HT-29 (cell line): ENCODE results near the gene UBE2G2. TPM values are rescaled to one million over a fixed set of nuclear protein-coding genes. Genes with fewer than 3 reads are reported as not detected.
A peak's percentile ranks its signal among the peaks of the same experiment; 100 is the strongest.

Experiments
- DNase-seq: peaks from one replicate; pipeline ENCODE4 v3.0.0-alpha.2; 2015; ENCODE audit warnings: low spot score
- total RNA-seq: library from RNA; depleted of rRNA; stranded (reverse); fragments of >200 nt; shearing (Covaris generic); gene quantifications from 2 replicates; pipeline ENCODE4 v1.2.3, GENCODE V29; 2014; rRNA removed

UBE2G2 gene, protein sequence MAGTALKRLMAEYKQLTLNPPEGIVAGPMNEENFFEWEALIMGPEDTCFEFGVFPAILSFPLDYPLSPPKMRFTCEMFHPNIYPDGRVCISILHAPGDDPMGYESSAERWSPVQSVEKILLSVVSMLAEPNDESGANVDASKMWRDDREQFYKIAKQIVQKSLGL
- 63.7 and 64.5 TPM in 2 replicates for total RNA-seq

DNA sequence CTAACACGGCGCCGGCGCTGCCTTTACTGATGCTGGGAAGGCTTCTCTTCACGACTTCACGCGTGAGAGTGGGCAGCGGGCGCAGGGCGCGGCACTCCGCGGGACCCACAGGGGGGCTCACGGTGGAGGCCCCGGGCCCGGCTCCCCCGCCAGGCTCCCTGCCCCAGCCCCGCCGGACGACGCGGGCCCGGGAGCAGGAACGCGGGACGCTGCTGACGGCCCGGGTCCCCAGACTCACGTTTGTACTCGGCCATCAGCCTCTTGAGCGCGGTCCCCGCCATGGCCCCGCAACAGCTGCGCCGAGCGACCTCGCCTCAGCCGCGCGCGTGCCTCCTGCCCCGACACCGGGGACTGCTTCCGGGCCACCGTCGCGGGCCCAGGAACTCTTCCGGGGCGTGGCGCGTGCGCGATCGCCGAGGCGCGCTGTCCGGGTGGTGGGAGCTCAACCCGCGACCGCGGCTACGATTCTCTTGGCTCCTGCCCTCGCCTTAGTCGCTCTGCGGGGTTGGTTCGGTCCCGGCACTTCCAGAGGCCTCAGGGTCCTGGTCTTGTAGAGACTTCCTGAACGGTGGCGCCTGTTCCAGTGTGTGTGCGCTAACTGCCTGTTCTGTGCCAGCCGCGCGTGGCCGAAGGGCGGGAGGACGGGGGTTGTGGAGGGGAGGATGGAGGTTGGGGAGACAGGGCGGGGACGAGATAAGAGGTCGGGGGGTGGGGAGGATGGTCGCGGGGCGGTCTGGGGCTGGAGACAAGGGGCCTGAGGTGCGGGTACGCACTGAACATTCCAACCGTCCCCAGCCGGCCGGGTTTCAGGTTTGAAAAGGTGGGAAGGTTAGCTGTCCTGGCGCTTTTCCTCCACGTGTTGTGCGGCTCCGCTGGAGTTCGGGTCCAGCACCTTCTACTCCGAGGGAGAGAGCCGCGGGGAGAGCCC is at the start of gene UBE2G2:
UBE2G2 (minus strand) TSS at position 353 of the 928 bp plus-strand sequence; CDS start at position 281, 72 bp downstream.
- DNase-seq: peak; percentile 58

DNA sequence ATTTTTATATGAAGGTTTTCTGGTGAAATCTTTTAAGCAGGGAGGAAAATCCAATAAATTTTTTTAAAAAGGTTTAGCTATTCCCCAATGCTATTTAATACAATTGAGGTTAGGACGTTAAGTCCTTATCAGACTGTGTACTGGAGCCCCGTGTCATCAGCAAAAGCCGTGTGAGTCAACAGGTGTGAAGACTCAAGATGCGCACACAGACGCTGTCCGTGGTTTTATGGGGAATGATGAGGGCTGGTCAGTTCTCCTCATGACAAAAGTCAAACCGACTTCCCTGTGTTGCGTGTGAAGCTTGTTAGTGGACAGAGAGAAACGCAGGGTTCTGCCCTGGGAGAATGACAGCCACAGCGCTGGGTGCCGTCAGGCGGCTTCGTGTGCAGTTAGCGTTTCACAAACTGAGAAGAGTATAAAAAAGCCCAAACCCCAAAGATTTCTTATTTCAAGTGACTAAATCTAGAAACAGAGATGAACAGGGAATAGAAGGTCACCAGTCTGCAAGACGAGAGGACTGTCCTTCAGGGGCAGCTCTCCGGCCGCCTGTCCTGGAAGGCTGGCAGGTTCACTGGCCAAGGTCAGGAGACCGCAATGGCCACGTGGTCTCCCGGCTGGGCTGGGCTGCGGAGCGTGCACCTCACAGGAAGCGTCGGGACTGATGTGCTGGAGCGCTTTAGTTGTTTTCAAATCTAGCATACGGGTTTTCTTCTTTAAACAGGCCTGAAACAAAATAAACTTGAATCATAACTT is 49.5 kb upstream of the UBE2G2 start:
- no peak for DNase-seq

DNA sequence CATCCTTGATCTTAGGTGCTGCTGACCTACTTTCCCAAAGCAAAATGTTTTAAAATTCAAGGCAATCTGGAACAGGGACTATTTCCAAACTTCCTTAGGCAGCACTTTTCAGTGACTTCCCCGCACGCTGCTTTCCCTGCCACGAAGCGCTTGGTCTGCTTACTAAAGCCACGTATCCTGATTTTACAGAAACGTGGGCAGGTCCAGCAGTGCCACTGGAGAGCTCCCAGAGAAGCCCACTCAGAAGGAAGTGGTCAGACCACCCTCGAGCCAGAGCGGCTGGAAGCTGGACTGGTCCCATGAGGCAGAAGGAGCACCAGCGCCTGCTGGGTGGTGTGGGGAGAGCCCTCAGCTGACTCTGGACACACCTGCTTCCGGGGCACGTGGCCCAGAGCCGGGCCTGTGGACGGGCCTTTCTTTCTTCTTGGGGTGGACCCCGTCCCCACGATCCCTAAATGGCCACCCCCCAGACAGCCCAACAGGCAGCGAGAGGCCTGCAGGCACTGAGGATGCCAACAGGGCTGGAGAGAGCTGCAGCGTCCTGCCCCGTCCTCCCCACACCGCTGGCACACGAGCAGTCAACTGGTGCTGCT is 48.7 kb upstream of the UBE2G2 start:
- no peak for DNase-seq

DNA sequence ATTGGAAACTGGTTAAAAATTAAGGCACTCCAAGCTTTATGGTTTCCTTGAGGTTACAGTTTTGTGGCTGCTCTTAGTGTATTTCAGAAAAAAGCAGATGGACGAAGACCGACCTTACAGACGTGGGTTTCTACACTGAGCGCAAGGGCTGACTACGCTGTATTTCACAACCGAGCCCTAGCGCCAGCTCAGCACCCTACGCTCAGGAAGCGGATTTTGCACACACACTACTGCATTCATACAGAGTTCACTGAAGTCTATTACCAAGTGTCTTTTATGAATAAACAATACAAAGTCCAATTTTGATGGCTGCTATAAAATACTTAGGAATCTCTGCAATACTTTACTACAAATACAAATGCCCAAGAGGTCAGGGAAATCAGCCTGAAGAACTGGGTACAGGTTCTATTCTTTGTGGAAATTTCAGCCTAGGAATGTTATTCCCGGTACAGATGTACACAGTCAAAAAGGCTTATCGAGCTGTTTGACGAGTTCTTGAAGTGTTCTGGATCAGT is 48.1 kb upstream of the UBE2G2 start:
- DNase-seq: peak; percentile 31

DNA sequence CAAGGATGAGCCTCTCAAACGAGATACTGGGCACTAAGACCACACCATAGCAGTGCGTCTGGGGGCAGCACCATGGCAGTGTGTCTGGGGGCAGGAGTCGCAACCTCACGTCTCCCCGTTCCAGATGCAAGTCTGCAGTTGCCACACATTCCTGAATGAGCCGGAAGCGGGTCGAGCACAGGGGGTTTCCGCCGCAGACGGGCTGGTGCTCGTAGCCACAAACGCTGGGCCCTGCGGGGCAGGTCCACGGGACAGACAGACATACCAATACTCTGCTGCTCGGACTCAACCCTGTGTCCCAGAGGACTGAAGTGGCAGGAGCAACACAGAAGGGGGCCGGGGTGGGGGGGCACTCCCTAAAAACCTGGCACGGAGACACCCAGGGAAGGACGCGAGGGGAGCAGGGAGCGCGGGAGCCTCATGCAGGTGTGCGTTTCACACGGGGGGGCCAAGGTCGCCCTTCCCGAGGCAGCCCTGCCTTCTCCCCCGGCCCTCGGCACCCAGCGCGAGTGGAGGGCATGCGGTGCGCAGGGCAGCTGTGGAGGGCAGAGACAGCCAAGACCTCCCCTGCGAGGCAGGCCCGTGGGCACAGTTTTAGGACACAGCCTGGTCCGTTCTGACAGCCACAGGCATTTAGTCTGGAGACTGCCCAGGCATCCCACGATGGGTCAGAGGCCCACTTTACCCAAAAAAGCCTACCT is 47.4 kb upstream of the UBE2G2 start:
- no peak for DNase-seq

DNA sequence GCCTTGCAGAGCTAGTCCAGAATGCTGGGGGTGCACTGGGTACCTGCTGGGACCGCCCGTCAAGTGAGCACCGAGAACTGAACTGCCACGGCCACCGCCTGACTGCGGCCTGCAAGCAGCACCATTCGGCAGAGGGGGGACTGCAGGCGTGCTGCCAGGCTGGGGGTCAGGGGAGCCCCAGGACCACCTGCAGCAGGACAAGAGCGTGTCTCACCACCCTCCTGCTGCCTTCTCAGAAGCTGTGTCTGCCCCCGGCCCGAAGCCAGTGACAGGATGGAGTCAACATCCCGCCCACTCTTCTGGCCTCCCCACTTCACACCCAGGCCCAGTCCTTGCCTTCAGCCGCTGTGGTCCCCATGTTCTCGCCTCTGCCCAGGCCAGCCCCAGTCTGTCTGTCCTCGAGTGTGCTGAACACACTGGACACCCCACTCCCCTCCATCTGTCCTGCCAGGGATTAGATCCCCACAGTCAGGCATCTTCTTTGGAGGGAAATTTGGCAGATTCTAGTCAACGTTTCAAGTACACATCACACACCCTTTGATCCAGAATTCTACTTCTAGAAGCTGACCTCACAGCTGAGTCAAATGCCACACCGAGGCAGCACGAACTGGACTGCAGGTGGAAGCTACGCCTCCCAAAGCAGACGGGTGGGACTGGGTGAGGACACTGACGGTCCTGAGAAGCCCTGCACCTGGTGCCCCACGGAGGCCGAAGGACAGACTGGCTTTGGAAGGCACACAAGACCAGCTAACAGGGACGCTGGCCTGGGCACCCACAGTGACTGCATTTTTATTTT is 45.8 kb upstream of the UBE2G2 start:
- DNase-seq: no peak

DNA sequence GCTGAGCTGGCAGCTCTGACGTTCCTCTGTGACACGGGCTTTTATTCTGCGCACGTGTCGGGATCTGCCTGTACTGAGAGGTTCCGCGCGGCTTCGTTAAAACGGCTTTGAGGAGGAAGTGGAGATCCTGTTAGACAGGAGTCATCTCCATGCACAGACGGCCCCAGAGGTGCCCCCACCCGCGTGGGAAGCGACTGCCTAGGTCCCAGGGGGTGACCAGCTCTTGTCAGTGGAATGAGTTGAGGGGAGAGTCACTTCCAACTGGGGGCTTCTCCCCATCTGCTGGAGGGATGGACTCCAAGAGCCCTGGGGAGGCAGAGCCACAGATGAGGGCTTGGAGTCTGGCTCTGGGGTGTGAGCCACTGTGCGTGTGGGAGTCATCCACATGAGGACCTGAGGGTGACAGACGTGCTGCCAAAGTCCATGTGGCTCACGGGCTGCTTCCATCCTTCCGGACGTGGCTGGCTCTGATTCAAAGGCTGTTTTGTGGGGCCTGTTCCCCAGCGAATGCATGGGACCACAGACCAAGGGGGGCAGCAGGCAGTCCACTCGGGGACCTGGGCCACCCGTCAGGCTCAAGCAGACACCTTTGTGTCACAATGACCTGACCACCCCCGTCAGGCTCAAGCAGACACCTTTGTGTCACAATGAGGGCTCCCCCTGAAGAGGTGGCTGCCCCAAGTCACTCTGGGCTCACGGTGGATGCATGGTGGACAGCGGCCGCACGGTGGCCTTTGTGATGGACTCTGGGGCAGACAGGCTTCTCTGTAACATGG is 45.1 kb upstream of the UBE2G2 start:
- DNase-seq: peak; percentile 33

DNA sequence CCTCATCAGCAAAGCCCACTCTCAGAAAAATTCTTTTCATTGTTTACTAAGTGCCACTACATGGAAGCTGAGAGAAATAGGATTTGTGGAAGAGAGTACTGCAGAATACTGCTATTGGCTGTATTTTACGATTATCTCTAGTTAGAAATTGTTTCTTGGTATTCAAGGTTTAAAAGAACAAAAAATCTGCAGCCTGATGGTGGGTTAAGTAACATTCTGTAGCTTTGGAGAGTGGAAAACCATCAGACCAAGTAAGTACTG is 44.5 kb upstream of the UBE2G2 start:
- DNase-seq: no peak

DNA sequence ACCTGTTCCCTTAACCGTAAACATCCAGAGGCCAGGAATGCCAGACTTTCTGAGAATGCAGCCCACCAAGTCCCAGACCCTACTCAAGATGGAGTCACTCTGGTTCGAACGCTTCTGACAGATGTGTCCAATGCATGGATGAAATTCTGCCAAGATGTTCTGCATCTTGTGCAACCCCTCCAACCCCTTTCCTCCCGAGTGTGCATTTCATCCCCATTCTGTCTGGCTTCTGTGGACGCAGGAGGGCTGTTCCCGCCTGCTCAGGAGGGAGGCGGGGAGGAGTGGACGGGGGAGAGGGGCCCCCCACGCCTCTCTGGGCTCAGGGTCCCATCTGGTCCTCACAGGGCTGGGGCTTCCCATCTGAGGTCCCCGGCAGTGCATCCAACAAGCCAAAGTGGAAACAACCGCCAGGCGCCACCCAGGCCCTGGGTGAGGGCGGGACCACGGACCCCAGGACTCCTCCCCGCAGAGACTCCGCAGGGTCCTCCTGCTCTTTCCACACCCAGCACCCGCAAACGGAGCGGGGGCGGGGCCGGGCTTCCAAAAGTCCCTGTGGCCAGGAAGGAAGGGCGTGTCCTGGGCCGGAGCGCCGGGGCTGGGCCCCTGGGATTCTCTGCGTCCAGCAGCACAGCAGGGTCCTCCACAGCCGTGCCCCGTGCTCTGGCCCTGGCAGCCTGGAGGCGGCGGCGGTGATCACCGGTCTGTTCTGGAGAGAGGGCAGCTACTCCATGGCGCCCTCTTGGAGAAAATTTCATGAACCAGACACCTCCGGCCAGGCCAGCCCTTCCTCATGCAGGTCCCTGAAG is 44.0 kb upstream of the UBE2G2 start:
- DNase-seq: peak; percentile 30

DNA sequence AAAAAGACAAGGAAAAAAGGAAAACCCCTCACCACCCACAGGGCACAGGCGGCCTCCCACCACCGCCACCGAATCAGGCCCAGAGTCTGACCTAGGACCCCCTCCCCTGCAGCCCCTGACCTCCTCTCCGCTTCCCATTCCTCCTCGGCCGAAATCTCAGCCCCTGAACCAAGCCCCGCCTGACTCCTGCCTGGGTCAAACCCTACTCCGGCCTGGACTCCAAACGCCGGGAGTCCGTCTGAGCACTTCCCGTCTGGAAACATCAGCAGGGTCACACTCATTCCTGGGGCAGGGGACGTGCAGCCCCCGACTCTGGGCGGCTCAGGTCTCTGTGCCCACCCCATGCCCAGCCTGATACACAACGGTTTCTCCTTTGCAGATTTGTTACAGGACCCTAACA is 42.6 kb upstream of the UBE2G2 start:
- DNase-seq: no peak

DNA sequence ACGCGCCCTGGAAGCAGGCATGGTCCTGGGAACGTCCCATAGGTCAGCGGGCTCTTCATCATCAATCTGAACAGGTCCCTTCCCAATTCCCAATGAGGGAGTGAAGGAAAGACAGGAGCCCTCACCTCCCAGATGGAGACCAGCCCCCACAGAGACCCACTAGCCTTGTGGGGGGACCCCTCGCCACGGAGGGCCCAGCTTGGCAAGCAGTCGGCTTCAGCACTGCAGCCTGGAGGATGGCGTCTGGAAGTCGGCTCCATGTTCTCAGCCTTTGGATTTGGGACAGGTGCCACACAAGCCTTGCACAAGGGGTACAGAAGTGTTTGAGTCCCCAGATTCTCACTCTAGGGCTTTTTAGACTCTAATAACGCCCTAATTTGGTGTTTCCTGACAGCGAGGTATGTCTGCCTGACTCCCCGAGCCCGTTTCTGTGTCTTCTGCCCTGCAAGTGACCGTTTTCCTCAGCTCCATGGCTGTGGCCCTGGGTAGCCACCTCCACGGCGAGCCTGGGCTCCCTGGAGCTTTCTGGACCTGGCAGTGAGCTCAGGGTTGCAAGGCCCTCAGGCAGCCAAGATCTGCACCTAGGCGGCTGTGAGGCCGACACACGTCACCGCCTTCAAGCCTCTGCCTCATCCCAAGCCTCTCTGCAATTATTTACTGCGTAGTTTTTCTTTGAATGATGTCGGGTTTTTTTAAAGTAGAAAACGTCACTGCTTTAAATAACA is 41.3 kb upstream of the UBE2G2 start:
- no peak for DNase-seq

DNA sequence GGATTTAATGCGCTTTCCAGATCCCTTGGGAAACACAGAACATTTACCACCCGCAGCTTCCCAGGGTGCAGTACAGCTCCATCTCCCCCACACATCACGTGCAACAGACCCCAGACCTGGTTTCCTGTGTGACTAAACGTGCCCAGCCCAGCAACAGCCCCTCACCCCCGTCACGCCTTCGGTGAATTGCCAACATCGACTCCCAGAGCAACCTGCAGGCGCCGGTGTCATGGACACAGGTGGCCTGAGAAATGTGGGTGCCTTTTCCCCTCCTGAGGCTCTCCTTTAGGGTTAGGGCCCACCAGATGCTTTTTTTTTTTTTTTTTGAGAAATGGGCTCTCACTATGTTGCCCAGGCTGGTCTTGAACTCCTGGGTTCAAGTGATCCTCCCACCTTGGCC is 40.5 kb upstream of the UBE2G2 start:
- DNase-seq: no peak

DNA sequence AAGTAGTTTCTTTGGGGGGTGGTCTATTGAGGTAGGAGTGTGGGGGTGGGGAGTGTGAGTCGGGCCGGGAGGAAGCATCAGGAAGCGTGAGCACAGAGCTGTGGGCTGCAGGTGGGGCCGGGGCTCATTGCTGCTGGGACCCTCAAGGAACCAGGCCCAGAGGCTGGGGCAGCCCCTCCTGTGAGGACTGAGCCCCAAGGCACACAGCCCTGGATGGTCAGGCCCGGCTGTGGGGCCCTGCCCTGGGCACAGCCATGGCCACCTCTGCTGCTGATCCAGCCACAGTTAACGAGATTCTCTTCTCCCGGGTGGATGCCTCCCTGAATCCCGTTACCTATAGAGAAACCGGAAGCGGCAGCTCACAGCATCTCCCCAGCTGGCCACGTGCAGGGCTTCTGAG is 39.2 kb upstream of the UBE2G2 start:
- no peak for DNase-seq

DNA sequence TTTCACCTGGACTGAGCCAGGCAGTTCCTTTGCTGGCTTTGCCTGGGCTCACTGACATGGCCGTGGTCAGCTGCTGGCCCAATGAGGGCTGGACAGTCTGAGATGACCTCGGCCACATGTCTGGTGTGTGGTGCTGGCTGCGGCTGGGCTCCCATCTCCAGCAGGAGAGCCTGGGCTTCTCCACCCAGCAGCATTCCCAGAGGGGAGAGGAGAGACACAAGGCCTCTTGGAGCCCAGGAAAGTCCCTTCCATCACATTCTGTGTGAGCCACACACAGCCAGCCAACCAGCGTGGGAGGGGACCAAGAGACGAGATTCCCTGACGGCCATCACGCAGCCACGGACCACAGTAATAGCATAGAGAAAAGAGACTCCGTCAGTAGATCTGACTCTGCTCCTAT is 37.3 kb upstream of the UBE2G2 start:
- DNase-seq: no peak

DNA sequence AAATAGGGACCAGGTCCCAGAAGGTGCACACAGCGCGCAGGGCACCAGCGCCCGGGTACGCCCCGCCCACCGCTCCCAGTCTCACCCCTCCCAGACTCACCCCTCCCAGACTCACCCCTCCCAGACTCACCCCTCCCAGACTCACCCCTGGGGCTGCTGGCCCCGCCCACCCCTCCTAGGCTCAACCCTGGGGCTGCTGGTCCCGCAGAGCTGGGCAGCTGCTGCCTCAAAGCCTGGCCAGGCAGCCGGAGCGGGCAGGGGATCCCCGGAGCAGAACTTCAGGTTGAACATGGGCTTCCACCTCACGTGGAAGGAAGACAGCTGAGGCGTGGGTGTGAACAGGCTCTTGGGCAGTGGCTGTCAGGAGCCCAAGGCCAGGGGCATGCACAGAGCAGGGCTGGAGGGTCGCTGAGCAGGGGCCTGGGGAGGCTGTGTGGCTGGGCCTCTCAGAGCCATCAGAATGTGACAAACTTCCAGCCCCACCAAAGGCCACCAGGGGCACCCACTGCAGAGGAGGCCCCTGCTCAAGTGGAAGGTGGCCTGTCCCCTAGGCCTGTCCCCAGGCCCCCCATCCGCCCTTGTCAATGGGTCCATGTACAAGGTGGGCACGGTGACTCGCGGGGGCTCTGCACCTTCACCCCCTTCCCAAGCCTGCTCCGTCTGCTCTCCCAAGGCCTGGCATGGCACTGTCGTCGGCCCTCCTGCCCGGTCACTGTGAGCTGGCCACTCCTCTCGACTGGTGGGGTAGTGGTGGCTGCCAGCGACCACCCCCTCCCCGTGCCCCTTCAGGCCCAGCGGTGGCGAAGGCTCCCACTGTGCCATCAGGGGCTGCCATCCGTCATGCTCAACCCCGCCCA is 36.6 kb upstream of the UBE2G2 start:
- DNase-seq: no peak

DNA sequence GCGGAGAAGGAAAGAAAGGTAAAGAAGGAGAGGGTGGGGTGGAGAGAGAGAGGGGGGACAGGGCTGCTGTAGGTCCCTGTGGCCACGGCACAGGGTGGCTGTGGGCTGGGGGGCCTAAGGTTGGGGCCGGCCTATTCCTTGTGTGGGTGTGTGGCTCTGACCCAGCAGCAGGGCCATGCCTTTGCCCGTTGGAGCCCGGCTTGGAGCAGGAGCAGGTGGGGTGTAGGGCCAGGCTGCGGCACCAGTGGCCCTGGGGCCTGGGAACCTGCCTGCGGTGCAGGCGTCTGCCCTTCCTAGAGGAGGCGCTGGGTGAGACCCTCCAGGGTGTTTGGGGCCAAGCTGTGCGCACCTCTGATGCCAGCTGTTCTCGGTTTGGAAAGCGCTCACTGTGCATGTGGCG is 35.9 kb upstream of the UBE2G2 start:
- DNase-seq: no peak
